ENCODE measurements around the gene NELFA. TPM values are rescaled to one million over a fixed set of nuclear protein-coding genes. Genes with fewer than 3 reads are reported as not detected.

NELFA gene
- total and polyA plus RNA-seq, 2 experiments from 2014 or later, result 54.4 to 71.4 TPM

DNA sequence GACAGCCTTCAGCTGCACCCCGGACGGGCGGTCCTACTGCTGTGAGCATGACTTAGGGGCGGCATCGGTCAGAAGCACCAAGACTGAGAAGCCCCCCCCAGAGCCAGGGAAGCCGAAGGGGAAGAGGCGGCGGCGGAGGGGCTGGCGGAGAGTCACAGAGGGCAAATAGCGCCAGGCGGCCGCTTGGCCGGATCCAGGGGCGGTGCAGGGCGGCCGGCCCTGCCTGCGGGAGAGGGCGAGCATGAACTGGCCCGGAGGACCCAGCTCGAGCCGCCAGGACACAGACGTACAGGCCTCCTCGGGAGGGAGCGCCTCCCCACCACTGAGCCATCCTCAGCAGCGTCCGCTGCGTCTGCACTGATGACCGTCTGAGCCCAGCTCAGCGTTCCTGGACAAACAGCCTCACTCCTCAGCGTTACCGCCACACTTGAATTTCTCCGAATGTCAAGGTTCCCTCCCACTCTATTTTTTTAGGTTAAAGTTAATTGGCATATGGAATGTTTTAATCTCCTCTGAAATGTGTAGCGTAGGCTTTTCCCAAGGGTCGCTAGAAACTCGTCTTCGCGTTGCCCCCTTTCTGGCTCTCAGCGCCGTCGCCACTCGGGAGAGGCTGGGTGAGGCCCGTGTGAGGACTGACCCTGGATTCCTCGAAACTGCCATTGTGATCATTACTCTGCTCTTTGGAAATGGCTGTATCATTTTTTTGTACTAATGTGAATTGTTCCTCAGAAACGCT lies 29.9 kb downstream of the NELFA start:
- Histone ChIP-seq H3K27me3 (no peaks in the 10 kb centered on the region), H3K9me3 (ENCODE audit: low read depth) (no peaks in the 10 kb centered on the region)

DNA sequence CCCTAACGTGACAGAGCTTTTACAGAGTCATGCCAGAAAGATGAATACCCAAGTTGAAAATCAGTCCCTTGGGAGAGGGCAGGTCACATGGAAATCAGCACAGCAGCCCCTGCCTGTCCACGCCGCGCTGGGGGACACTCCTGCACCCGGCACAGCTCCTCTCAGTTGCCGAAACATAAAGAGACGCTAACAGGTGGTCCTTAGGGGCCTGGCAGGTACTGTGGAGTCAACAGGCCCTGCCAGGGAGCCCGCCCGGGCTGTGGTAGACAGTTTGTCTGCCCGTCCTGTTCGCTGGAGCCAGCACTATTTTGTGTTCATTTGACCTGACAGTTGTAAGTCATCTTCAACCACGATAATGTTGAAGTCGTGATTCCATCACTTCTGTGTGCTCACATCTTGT lies 30.5 kb downstream of the NELFA start:
- no peak for DNase-seq (ENCODE audit: low read depth in 1 of 2, low spot score in 1 of 2)
- peaks cover 52% of the 10 kb centered on the region for H3K36me3 ChIP-seq
- TF ChIP-seq CTCF (IDR thresholded peaks at IDR 0.05; ENCODE audit: low read depth, low read length), result no peak

More for the DNA sequence above, 29.9 kb downstream of the NELFA start:
- H3K4me1 ChIP-seq (ENCODE audit: low read depth), result no peaks in the 10 kb centered on the region
- no peak for TF ChIP-seq CTCF (IDR thresholded peaks at IDR 0.05; ENCODE audit: low read depth, low read length)
- H3K36me3 ChIP-seq, result peaks cover 59% of the 10 kb centered on the region
- no peak for DNase-seq (ENCODE audit: low read depth in 1 of 2, low spot score in 1 of 2)
- peak overlapping the region; percentile 54 for H3K27ac ChIP-seq
- H3K4me3 ChIP-seq, result no peak overlapping the region

GRCh38 chr4:1976416-1977352 lies 32.1 kb downstream of the NELFA start:
- peaks cover 8% of the 10 kb centered on the region for H3K4me1 ChIP-seq (ENCODE audit: low read depth)
- H3K9me3 ChIP-seq (ENCODE audit: low read depth), result no peaks in the 10 kb centered on the region
- no peak overlapping the region for H3K4me3 ChIP-seq
- H3K36me3 ChIP-seq, result peaks cover 44% of the 10 kb centered on the region
- DNase-seq (ENCODE audit: low read depth in 1 of 2, low spot score in 1 of 2), result no peak
- no peaks in the 10 kb centered on the region for H3K27me3 ChIP-seq
- no peak for TF ChIP-seq CTCF (IDR thresholded peaks at IDR 0.05; ENCODE audit: low read depth, low read length)
- H3K27ac ChIP-seq, result no peak overlapping the region

More for the DNA sequence above, 30.5 kb downstream of the NELFA start:
- Histone ChIP-seq H3K27ac (no peak overlapping the region), H3K27me3 (no peaks in the 10 kb centered on the region), H3K4me1 (ENCODE audit: low read depth) (no peaks in the 10 kb centered on the region), H3K4me3 (no peak overlapping the region), H3K9me3 (ENCODE audit: low read depth) (no peaks in the 10 kb centered on the region)

DNA sequence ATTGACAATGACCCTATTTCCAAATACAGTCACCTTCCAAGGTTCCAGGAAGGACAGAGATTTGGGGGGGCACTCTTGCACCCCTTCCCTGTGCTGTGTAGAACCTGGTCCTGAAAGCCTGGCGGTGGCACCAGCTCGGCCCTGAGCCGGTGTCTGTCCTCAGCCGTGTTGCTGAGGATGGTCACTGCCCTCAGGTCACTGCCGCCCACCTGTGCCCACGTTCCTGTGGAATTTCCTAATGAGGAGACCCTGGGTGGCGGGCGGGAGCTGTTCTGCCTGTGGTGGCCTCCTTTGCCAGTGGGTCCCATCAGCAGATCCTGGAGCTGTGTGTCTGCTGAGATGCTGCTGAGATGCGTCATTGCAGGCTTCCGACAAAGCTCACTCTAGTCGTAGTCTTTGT lies 32.9 kb downstream of the NELFA start:
- Histone ChIP-seq H3K27me3 (no peaks in the 10 kb centered on the region), H3K4me1 (ENCODE audit: low read depth) (peaks cover 10% of the 10 kb centered on the region), H3K9me3 (ENCODE audit: low read depth) (no peaks in the 10 kb centered on the region), H3K27ac (no peak overlapping the region), H3K4me3 (no peak overlapping the region), H3K36me3 (peaks cover 44% of the 10 kb centered on the region)
- DNase-seq (ENCODE audit: low read depth in 1 of 2, low spot score in 1 of 2), result no peak
- TF ChIP-seq CTCF (IDR thresholded peaks at IDR 0.05; ENCODE audit: low read depth, low read length), result no peak

GRCh38 chr4:1975391-1975801 lies 33.4 kb downstream of the NELFA start:
- TF ChIP-seq CTCF (IDR thresholded peaks at IDR 0.05; ENCODE audit: low read depth, low read length), result no peak
- DNase-seq (ENCODE audit: low read depth in 1 of 2, low spot score in 1 of 2), result no peak
- H3K36me3 ChIP-seq, result peaks cover 44% of the 10 kb centered on the region
- no peak overlapping the region for H3K4me3 ChIP-seq
- H3K9me3 ChIP-seq (ENCODE audit: low read depth), result no peaks in the 10 kb centered on the region
- peaks cover 10% of the 10 kb centered on the region for H3K4me1 ChIP-seq (ENCODE audit: low read depth)
- H3K27ac ChIP-seq, result no peak overlapping the region
- H3K27me3 ChIP-seq, result no peaks in the 10 kb centered on the region
